Colon (tissue), 2 donors: Measurements from ENCODE around the gene HEXD.
"Not testable (repeated sequence)": the region's sequence is repeated elsewhere in the genome, so short reads cannot be mapped to it uniquely, and the experiment has no call there.

ENCODE experiments used
- FAIRE-seq: peaks from 2 replicates; lab custom pipeline; 2012; peaks lifted over from hg19 to GRCh38; lab: Jason Lieb, UNC
- donor health status: control.
- donor health status: control.

The HEXD gene

GRCh38 chr17:82418001-82418986, at the start of gene HEXD, which contains the start of gene OGFOD3:
Gene HEXD, plus strand, starts transcription at chr17:82418347. Its CDS starts 1,453 bp downstream, at chr17:82419800.
Gene OGFOD3, minus strand, starts transcription at chr17:82418586. Its CDS starts 101 bp downstream, at chr17:82418485.
- no peak for FAIRE-seq

DNA sequence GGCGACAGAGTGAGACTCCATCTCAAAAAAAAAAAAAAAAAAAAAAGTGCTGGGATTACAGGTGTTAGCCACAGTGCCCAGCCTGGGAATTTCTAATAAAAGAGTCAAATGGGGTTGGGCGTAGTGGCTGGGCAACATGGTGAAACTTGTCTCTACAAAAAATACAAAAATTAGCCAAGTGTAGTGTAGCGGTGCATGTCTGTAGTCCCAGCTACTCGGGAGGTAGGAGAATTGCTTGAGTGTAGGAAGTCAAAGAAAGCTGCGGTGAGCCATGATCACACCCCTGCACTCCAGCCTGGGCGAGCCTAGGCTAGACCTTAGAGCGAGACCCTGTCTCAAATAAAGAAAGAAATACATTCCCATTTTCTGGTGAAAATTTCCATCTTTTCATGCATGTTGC, 48.9 kb upstream of the HEXD start:
- no peak for FAIRE-seq

DNA sequence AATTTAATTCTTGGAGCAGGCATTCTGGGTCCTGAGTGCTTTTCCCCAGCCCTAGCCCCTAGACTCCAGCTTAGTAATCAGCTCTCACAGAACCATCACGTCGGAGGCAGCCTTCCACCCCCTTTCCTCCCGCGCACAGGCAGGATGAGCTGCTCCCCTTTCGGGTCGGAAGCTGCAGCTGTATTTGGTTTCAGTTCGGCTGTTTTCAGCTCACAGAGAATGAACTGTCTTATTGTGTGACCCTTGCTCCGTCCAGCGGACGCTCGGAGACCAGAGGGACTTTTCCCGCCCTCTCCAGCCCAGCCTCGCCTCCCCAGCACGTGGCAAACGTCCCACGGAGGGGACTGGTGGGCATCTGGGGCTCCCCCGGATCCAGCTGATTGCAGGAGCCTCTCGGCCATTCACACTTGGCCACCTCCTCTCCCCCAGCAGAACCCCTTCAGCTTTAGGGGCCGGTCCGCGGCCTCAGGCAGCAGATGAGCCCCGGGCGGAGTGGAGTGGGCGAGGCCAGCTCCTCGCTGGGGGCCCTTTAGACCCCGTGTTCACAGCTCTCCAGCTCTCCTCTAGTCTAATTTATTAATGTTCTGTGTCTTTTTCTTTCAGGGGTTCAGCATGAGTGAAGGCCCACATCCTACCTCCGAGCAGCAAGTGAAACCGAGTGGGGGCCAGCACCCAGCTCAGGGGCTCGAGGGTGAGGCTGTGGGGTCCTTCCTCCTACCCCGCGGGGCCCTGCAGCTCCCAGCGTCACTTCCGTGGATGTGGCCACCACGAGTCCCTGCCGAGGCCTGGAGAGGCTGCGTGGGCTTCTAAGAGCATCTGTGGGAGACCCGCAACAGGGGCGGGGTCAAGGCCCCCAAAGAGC, 47.4 kb upstream of the HEXD start:
- no peak for FAIRE-seq

- FAIRE-seq: no peak
These were observed 46.6 kb upstream of the HEXD start, which contains the start of gene UTS2R for GRCh38 chr17:82371333-82372248. Gene UTS2R, plus strand, starts transcription at chr17:82371765. Its CDS starts 2,560 bp downstream, at chr17:82374325.

- FAIRE-seq: no peak
These were observed 45.7 kb upstream of the HEXD start for GRCh38 chr17:82372249-82373071.

- FAIRE-seq: not testable (repeated sequence)
These were observed 45.1 kb upstream of the HEXD start for GRCh38 chr17:82373072-82373452.

- no peak for FAIRE-seq
These were observed 44.2 kb upstream of the HEXD start for GRCh38 chr17:82373731-82374625.

GRCh38 chr17:82374626-82375331, 43.4 kb upstream of the HEXD start:
- FAIRE-seq: no peak

GRCh38 chr17:82375359-82376041, 42.6 kb upstream of the HEXD start:
- no peak for FAIRE-seq

GRCh38 chr17:82376042-82376730, 42.0 kb upstream of the HEXD start:
- FAIRE-seq: no peak

DNA sequence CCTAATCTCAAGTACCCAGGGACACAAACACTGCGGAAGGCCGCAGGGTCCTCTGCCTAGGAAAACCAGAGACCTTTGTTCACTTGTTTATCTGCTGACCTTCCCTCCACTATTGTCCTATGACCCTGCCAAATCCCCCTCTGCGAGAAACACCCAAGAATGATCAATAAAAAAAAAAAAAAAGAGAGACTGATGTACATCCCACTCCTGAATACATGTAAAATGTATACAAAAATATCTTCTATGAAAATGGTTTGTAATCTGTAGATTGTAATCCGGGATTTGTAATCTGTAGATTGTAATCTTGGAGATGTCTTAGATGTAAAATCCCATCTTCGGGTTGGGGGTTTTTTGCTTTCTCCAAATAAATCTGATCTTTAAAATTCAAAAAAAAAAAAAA, 40.9 kb upstream of the HEXD start:
- FAIRE-seq: not testable (repeated sequence)

DNA sequence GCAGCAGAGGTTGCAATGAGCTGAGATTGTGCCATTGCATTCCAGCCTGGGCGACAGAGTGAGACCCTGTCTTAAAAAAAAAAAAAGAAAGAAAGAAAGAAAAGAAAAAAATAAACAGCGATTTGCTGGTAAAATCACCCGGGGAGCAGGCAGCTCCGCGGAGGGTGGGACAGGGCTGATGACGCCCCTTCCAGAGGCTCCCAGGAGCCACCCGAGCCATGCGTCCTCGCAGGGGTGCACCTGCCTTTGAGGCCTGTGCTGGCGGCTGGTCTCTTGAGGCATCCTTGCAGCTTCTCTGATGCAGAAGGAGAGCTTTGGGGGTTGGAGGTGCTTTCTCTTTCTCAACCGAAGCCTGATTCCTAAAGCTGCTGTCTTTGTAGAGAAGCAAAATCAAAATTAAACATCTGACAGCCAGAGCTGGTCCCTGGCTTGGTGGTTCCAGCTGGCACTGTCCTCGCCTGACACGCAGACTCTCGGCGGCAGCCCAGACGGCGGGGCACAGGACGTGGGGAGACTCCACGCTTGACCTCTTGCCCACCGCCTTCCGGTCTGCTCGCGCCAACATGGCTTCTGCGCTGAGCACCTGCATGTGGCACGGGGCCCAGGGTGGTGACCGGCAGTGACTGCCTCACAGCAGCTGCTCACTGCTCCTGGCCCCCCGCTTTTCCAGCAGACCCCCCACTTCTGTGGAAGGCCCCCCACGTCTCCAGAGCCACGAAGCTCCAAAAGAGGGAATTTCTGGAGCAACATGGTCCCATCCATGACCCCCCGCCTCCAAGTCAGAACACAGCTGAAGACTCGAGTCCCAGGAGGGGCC, 40.0 kb upstream of the HEXD start:
- no peak for FAIRE-seq

DNA sequence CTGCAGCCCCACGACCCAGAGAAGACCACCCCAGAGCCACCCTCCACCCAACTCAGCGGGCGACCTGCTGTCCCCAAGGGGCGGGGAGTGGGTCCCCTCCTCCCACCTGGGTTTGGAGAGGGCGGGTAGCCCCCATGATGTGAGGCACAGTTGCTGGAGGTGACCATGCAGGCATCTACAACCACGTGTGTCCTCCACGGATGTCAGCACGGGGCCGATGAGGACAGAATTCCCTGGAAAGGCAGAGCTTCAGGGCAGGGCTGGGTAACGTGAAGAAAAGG, 39.5 kb upstream of the HEXD start:
- FAIRE-seq: no peak

DNA sequence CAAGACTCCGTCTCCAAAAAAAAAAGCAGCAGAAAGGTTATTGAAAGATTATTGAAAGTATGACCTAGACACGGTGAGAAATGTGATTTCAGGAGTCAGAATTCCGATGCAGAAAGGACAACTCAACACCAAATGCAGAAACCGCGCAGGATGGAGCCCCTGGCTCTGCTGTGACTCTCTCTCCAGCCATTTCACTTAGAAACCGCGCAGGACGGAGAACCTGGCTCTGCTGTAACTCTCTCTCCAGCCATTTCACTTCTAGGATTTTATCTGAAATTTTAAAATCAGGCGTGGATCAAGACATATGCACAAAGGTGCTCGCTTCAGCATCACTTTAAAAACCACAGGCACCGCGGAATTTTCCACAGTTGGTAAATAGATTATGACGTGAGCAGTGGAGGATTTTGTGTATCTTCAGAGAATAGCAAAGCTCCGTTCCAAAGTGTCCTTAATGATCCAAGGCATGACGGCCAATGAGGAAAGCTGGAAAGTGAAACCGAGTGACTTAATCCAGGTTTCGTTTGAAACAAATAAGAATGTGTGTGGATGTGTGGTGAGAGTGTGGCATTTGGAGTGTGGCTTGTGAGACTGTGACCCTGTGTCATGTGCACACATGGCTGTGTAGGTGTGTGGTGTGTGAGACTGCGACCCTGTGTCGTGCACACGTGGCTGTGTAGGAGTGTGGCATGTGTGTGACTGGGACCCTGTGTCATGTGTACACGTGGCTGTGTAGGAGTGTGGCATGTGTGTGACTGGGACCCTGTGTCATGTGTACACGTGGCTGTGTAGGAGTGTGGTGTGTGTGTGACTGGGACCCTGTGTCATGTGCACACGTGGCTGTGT, 37.1 kb upstream of the HEXD start:
- FAIRE-seq: no peak

GRCh38 chr17:82381703-82382009, 36.5 kb upstream of the HEXD start:
- not testable (repeated sequence) for FAIRE-seq

DNA sequence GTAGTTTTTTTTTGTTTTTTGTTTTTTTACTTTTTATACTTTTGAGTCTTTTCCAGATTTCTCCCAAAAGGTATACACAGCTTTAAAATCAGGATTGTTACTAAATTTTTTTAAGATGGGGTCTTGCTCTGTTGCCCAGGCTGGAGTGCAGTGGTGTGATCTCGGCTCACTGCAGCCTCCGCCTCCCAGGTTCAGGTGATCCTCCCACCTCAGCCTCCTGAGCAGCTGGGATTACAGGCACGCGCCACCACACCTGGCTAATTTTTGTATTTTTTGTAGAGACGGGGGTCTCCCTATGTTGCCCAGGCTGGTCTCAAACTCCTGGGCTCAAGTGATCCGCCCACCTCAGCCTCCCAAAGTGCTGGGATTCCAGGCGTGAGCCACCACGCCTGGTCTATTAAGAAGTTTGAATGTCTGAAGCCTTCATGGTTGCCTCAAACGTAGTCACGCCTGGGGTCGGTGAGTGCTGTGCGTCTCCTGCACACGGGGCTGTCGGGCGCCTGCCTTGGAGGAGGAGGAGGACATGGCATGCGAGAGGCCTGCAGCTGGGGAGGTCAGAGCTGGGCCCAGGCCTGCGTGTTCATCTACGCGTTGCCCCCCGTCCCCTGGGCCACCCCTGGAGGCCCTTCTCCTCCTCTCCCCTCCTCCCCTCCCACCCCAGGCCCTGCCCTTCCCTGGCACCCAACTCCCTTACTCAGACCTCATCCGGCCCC, 35.8 kb upstream of the HEXD start:
- not testable (repeated sequence) for FAIRE-seq
